ENCODE measurements around the gene HDGFL3.

The HDGFL3 gene

GRCh38 chr15:83112233-83112955, 95.2 kb downstream of the HDGFL3 start:
- TF ChIP-seq TEAD4 (IDR thresholded peaks at IDR 0.05) (no peak), EP300 (IDR thresholded peaks at IDR 0.05; ENCODE audit: borderline replicate concordance) (no peak), USF1 (IDR thresholded peaks at IDR 0.05) (no peak), ZBTB7A (IDR thresholded peaks at IDR 0.05; ENCODE audit: low read depth) (no peak), MAX (IDR thresholded peaks at IDR 0.05) (no peak), NFIC (IDR thresholded peaks at IDR 0.05) (no peak), FOXM1 (IDR thresholded peaks at IDR 0.05; ENCODE audit: borderline replicate concordance, low read depth) (no peak), TAF1 (IDR thresholded peaks at IDR 0.05; ENCODE audit: low read depth) (no peak), CEBPB (IDR thresholded peaks at IDR 0.05) (no peak), EGR1 (IDR thresholded peaks at IDR 0.05) (no peak), YY1 (IDR thresholded peaks at IDR 0.05; ENCODE audit: low read depth) (no peak), REST (IDR thresholded peaks at IDR 0.05; ENCODE audit: low read depth) (no peak), CREB1 (IDR thresholded peaks at IDR 0.05; ENCODE audit: low read depth) (no peak), RAD21 (IDR thresholded peaks at IDR 0.05; ENCODE audit: low read depth) (no peak), TCF12 (IDR thresholded peaks at IDR 0.05; ENCODE audit: low read depth) (no peak)

- TF ChIP-seq EP300 (IDR thresholded peaks at IDR 0.05; ENCODE audit: borderline replicate concordance) (no peak), CREB1 (IDR thresholded peaks at IDR 0.05; ENCODE audit: low read depth) (no peak)
These were observed 96.5 kb downstream of the HDGFL3 start for GRCh38 chr15:83111149-83111548.

- TF ChIP-seq RAD21 (IDR thresholded peaks at IDR 0.05; ENCODE audit: low read depth) (no peak), CEBPB (IDR thresholded peaks at IDR 0.05) (no peak), CREB1 (IDR thresholded peaks at IDR 0.05; ENCODE audit: low read depth) (no peak), EGR1 (IDR thresholded peaks at IDR 0.05) (no peak)
These were observed 97.2 kb downstream of the HDGFL3 start for GRCh38 chr15:83110381-83110780.

GRCh38 chr15:83109532-83109931, 98.1 kb downstream of the HDGFL3 start:
- TF ChIP-seq REST (IDR thresholded peaks at IDR 0.05; ENCODE audit: low read depth) (no peak), EP300 (IDR thresholded peaks at IDR 0.05; ENCODE audit: borderline replicate concordance) (no peak), RAD21 (IDR thresholded peaks at IDR 0.05; ENCODE audit: low read depth) (no peak), ZBTB7A (IDR thresholded peaks at IDR 0.05; ENCODE audit: low read depth) (no peak), MAX (IDR thresholded peaks at IDR 0.05) (no peak), YY1 (IDR thresholded peaks at IDR 0.05; ENCODE audit: low read depth) (no peak), CEBPB (IDR thresholded peaks at IDR 0.05) (no peak), CREB1 (IDR thresholded peaks at IDR 0.05; ENCODE audit: low read depth) (no peak), NFIC (IDR thresholded peaks at IDR 0.05) (no peak), EGR1 (IDR thresholded peaks at IDR 0.05) (no peak), TCF12 (IDR thresholded peaks at IDR 0.05; ENCODE audit: low read depth) (no peak), TAF1 (IDR thresholded peaks at IDR 0.05; ENCODE audit: low read depth) (no peak), TEAD4 (IDR thresholded peaks at IDR 0.05) (no peak), USF1 (IDR thresholded peaks at IDR 0.05) (no peak), FOXM1 (IDR thresholded peaks at IDR 0.05; ENCODE audit: borderline replicate concordance, low read depth) (no peak)

GRCh38 chr15:83108266-83109219, 99.1 kb downstream of the HDGFL3 start:
- no peak for TF ChIP-seq TCF12 (IDR thresholded peaks at IDR 0.05; ENCODE audit: low read depth)
- TF ChIP-seq RAD21 (IDR thresholded peaks at IDR 0.05; ENCODE audit: low read depth): no peak
- no peak for TF ChIP-seq EGR1 (IDR thresholded peaks at IDR 0.05)

GRCh38 chr15:83107841-83108181, 99.8 kb downstream of the HDGFL3 start:
- TF ChIP-seq ZBTB7A (IDR thresholded peaks at IDR 0.05; ENCODE audit: low read depth) (peak; percentile 16; the same call in 1 of the 2 replicates), MAX (IDR thresholded peaks at IDR 0.05) (no peak), RAD21 (IDR thresholded peaks at IDR 0.05; ENCODE audit: low read depth) (no peak), USF1 (IDR thresholded peaks at IDR 0.05) (no peak), TCF12 (IDR thresholded peaks at IDR 0.05; ENCODE audit: low read depth) (no peak), NFIC (IDR thresholded peaks at IDR 0.05) (no peak), TAF1 (IDR thresholded peaks at IDR 0.05; ENCODE audit: low read depth) (no peak)
